GM15510 (cell line): Measurements from ENCODE around the gene GABBR2.

Experiments
- POLR2A ChIP-seq: IDR thresholded peaks from 3 replicates; pipeline ENCODE4 v1.6.1; 2011; ENCODE audit warnings: borderline replicate concordance; ENCODE audit not compliant: insufficient read length; ENCODE audit errors: extremely low read depth

The GABBR2 gene

GRCh38 chr9:98383758-98384157, 325.0 kb downstream of the GABBR2 start:
- TF ChIP-seq POLR2A: no peak

DNA sequence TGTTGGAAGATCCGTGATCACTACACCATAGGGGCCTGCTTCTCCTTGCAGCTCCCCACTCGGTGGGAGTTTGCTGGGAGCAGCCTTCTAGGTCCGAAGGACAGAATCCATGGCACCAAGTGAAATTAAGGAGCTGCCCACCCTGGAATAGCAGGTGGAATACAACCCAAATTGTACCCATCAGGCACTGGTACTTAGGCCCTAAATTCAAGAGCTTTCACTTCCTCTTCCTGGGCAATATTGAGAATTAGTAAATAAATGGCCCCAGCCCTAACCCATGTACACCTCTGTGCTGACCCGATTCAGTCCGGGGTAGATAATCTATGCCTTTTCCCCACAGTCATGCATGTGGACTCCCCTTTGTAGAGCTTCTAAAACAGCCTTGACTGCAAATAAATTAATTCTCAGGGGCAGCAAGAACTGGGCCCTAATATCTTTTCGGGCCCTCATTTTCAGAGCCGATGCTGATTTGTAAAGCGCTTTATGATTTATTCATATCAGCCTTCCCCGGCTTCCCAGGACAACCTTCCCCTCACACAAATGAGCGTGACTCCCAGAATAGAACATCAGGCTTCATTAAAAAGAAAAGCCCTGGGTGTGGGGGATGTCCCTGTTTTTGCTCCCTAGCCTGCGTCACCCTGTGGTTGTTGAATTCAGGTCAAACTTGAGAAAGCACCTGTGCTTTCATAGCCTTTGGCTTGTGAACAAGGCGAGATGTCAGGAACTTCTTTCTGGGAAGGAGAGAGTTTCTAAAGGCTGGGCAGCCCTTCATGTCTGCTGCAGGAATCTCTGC, 327.2 kb downstream of the GABBR2 start:
- no peak for TF ChIP-seq POLR2A

- TF ChIP-seq POLR2A: no peak
Measured at GRCh38 chr9:98380065-98380681, 328.6 kb downstream of the GABBR2 start.

DNA sequence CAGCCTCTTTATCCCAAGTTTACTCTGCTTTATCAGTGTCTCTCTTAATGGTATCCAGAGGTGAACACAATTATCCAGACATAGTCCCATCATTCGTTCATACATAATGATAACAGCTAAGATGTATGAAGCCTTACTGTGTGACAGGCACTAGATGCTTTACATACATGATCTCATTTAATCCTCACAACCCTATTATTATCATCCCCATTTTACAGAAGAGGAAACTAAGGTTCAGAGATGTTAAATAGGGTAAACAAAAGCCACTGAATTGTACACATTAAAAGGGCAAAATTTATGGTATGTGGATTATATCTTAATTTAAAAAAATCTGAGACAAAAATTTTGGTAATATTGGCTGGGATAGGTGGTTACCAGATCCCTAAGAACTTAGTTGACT, 329.2 kb downstream of the GABBR2 start:
- TF ChIP-seq POLR2A: no peak

DNA sequence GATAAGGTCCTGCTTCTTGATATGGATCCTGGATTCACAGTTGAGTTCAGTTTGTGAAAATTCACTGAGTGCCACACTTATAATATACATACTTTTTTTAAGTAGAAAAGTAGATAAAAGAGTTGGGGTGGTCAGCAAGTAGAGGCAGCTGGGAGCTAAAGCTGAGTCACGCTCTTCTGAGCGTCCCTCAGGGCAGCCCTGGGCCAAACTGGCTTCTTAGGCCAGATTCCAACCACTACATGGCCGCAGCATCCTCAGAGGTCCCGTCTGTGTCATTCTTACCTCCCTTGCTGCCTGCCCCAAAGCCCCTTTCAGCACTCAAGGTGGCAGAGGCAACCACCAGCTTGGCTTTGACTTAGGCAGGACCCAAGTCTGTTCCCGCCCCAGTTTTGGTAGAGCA, 329.9 kb downstream of the GABBR2 start:
- no peak for TF ChIP-seq POLR2A

DNA sequence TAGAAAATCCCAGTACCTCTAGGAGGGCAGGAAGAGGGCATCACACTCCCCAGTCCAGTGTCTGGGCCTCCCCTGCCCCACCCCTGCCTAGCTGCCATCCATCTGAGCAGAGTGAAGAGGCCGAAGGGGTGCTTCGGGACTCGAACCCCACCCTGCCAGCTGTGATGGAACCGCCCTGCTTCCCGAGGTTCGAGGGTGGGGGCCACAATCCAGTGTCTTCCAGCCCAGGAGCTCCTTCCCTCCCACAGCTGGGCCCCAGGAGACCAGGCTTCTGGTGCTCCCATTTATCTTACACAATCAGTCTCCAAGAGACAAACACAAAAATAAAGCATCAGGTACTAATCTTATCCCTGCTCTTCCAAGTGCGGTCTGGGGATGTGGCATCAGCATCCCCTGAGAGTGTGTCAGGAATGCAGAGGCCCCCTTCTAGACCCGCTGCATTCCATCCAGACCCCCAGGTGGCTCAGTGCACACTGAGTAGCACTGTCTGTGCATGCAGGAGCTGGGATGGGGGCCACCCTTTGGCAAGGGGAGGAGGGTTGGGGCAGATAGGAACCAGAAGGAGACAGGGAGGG, 330.4 kb downstream of the GABBR2 start:
- no peak for TF ChIP-seq POLR2A

DNA sequence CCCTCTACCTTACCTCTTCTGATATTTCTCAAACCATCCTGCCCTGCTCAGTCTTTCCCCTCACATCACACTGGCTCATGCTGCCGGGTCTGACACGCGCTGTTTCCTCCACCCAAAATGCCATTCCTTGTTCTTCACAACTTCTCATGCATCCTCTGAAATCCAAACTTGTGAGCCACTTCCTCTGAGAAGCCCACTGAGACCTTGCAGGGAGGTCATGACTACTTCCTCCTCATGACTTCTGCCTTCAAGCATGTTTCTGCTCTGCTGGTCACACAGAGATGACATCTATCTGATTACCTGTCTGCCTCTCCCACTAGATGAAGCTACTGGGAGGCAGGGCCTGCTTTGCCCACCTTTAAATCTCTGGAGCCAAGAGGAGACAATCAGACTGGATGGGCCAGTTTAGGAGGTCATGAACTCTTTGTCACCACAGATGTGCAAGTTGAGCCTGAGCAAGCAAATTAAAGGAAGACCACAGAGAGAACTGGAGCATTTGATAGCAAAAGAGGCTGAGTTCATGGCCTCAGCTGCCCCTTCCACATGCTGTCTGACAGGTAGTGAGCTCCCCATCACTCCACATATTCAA, 333.5 kb downstream of the GABBR2 start:
- TF ChIP-seq POLR2A: no peak

- TF ChIP-seq POLR2A: no peak
Measured at GRCh38 chr9:98374385-98375051, 334.2 kb downstream of the GABBR2 start.

DNA sequence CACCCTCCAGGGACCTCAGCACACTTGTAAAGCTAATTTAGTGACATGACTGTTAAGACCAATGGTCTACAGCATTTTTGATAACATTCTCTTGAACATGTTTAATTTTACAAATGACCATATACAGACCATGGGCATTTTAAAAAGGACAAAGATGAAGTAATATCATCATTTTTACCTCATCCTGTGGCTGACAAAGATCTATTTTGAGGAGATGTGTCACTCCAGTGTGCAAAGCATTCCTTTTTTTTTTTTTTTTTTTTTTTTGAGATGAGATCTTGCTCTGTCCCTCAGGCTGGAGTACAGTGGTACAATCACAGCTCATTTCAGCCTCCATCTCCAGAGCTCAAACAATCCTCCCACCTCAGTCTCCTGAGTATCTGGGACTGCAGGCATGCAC, 335.1 kb downstream of the GABBR2 start:
- no peak for TF ChIP-seq POLR2A

GRCh38 chr9:98372077-98372836, 336.5 kb downstream of the GABBR2 start:
- no peak for TF ChIP-seq POLR2A

- TF ChIP-seq POLR2A: no peak
Measured at GRCh38 chr9:98370976-98371315, 337.8 kb downstream of the GABBR2 start.

DNA sequence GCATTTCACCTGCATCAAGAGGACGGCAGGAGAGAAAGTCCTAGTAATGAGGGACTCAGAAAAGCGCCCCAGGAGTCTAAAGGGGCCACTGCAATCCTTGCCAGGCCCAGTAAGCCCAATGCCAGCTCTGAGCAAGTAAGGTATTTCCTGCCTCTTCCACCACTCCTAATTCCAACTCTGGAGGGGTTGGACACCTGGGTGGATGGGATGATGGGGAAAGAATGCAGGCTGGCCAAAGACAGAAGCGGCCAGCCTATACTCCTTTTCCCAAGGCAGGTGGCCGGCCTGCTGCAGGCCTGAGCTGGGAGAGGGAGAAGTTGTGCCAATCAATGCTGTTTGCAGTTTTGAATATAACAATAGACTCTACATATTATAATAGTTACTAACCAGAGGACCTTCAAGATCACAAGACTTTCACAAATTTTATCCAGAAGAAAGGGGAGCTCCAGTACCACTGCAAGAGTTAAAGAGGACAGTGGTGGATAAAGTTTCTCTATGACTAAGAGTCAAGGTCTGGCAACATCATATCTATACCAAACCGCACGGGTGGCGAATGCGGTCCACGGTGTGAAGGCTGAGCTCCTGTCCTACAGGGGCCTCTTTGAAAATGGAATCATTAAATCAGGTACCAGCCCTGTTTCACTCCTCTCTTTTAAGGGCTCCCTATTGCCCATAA, 338.3 kb downstream of the GABBR2 start:
- no peak for TF ChIP-seq POLR2A

- no peak for TF ChIP-seq POLR2A
Measured at GRCh38 chr9:98369896-98370295, 338.8 kb downstream of the GABBR2 start.

DNA sequence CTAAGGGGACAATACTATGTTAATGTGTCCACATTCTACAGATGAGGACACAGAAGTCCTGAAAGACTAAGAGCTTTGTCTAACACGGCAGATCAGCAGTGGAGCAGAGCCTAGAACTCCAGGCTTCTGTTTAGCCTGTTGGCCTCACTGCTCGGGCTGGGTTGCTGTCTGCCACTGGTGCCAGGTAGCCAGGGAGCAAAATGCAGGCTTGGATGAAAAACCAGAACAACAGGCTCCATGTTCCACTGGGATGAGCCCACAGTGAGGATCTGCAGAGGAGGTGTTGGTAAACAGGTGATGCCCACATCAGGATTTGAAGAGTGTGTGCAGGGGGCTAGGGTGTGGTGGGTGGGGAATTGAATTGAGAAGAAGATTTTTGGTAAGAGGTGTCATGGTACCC, 339.3 kb downstream of the GABBR2 start:
- TF ChIP-seq POLR2A: no peak

DNA sequence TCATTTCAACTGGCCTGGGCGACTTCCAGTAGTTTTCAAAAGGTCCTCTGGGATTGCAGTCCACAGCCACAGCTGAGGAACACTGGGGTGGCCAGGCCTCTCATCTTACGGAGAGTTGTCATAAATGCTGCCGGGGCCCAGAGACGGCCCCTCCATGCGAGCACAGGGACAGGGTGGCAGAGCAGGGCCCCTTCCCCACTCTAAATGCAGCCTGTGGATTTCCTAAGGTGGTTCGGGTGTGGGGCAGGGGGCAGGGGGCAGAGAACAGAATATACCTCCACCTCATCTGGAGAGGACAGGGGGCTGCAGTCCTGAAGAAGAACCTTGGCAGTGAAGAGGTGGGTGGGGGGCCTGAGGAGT, 339.7 kb downstream of the GABBR2 start:
- no peak for TF ChIP-seq POLR2A
